ENCODE data around the gene CARNS1.

Gene CARNS1

DNA sequence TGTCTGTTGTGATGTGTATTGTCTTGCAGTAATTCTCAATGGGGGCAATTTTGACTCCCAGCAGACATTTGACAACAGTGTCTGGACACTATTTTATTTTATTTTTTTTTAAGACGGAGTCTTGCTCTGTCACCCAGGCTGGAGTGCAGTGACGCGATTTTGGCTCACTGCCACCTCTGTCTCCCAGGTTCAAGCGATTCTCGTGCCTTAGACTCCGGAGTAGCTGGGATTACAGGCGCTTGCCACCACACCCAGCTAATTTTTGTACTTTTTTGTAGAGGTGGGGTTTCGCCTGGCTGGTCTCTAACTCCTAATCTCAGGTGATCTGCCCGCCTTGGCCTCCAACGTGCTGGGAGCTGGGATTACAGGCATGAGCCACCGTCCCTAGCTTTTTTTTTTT, 14.2 kb downstream of the CARNS1 start:
- no peak for DNase-seq

DNA sequence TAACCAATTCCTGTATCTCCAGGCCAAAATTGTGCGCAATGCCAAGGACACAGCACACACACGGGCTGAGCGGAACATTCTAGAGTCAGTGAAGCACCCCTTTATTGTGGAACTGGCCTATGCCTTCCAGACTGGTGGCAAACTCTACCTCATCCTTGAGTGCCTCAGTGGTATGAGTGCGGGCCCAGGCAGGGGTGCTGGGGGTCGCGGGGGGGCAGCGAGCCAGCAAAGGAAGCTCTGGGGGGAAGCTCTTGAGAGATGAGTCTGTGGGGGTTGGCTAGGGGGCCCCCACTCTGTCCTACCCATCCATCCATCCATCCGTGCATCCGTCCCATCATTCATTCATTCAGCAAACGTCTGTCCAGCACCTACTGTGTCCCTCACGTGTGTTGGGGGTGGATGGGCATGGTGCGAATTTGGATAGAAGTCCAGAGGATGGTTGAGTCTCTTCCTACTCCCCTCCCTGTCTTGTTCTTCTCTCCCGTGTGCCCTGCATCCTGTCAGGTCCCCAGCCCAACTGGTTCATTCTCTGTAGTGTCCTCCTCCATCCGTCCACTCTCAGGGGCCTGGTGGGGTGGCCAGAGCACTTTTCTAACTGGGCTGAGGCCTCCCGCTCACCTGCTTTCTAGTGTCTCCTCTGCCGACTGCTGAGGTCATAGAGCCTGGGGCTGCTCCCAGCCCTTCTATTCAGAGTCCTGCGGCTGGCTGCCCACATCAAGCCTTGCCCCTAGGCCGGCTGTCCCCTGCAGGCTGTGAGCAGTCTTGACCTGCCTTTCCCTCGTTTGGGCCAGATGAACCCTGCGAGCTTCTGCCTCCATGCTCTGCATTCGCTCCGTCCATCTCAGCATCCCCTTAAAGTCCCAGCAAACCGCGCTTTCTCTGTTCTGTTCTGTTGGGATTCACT, 16.1 kb downstream of the CARNS1 start:
- no peak for DNase-seq

DNA sequence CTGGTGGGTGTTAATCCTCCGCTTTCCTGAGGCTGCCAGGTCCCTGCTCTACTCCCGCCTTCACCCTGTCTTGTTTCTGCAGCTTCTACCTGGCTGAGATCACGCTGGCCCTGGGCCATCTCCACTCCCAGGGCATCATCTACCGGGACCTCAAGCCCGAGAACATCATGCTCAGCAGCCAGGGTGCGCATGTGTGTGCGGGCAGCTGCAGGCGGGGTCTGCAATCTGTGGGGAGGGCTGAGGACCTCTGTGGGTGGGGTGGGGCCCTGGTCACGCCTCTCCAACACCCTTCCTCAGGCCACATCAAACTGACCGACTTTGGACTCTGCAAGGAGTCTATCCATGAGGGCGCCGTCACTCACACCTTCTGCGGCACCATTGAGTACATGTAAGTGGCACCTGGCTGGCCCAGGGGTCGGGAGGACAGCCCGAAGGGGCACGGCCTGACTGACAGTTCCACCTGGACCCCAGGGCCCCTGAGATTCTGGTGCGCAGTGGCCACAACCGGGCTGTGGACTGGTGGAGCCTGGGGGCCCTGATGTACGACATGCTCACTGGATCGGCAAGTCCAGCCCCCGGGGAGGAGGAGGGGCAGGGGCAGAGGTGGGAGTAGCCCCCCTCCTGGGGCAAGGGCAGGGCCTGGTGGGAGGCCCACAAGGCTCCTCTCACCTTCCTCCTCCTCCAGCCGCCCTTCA, 17.3 kb downstream of the CARNS1 start:
- no peak for DNase-seq

DNA sequence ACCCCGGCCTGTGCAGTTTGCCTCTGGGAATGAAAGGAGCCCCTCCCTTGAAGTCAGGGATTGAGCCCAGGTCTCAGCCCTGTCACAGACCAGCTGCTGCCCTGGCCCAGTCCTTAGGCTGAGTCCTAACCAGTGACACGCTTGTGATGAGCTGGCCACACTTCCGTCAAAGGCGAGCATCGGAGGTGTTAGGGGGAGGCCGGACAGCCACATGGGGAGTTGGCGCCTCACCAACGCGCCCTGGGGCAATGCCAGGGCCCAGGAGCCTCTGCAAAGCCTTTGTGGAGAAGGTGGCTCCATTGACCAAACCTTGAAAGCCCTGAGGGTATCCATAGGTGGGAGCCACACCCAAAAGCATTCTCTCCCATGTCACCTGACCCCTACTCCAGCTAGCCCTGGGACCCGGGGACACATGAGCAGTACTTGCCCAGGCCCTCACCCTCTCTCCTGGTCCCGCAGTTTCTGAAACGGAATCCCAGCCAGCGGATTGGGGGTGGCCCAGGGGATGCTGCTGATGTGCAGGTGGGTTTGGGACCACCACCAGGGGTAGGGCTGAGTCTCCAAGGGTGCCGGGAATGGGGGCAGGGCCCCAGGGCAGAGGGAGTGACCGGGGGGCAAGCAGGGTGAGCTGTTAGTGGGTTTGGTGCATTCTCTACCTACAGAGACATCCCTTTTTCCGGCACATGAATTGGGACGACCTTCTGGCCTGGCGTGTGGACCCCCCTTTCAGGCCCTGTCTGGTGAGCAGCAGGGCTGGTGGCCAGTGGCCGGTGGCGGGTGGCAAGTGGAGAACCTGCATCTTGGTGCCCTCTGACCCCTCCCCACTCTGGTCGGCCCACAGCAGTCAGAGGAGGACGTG, 18.3 kb downstream of the CARNS1 start:
- no peak for DNase-seq

DNA sequence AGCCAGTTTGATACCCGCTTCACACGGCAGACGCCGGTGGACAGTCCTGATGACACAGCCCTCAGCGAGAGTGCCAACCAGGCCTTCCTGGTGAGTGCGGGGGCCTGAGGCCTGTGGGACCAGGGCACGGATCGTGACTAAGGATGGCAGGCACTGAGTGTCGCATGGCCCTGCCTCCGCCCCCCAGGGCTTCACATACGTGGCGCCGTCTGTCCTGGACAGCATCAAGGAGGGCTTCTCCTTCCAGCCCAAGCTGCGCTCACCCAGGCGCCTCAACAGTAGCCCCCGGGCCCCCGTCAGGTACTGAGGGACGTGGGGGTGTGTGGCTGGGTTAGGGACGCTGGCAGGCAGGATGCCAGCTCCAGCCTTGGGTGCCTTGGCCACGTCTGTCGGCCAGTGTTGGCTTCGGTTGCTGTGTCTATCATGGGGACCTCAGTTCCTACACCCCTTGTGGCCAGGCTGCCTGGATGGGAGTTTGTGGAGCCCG, 19.0 kb downstream of the CARNS1 start:
- no peak for DNase-seq

DNA sequence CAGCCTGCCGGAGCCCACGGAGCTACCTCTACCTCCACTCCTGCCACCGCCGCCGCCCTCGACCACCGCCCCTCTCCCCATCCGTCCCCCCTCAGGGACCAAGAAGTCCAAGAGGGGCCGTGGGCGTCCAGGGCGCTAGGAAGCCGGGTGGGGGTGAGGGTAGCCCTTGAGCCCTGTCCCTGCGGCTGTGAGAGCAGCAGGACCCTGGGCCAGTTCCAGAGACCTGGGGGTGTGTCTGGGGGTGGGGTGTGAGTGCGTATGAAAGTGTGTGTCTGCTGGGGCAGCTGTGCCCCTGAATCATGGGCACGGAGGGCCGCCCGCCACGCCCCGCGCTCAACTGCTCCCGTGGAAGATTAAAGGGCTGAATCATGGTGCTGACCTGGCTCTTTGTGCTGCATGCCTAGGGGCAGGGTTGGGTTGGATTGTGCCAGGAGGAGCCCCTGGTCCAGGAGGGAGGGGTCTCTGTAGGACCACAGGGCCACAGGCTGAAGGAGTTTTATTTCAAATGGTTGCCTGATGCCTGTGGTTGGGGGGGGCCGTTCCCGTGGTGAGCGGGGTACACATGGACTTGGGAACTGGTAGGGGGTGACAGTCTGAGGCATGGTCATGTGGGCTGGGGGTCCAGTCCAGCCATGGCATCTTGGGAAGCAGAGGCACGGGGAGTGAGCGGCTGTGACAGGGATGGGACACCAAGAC, 19.7 kb downstream of the CARNS1 start:
- no peak for DNase-seq

DNA sequence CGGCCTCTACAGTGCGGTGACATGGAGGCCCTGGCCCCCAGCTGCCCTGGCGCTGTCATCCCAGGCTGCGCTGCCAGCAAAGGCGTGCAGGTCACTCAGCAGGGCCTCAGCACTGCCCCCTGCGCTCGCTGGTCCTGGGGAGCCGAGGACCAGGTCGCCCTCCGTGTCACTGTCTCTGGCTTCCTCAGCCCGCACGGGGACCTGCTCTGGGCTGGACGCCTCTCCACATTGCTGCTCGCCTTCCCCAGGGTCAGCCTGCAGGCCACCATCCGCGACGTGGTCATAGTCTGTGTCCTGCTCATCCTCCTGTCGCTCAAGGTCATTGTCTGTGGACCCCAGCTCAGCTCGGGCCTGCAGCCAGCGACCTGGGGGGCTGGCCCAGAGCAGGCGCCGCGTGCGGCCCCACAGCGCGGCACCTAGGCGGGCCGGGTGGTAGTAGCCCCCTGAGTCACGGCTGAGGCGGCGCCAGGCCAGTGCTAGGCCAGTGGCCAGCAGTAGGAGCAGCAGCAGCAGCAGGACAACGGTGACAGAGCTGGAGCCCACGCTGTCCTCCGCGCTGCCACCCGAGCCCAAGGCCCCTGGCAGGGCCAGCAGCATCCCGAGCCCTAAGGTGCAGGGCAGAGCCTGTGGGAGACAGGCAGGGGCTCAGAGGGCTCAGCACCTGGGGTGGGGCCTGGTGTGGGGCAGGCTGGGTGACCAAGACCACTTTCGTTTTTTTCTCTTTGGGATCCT, 20.4 kb downstream of the CARNS1 start:
- DNase-seq, result no peak

DNA sequence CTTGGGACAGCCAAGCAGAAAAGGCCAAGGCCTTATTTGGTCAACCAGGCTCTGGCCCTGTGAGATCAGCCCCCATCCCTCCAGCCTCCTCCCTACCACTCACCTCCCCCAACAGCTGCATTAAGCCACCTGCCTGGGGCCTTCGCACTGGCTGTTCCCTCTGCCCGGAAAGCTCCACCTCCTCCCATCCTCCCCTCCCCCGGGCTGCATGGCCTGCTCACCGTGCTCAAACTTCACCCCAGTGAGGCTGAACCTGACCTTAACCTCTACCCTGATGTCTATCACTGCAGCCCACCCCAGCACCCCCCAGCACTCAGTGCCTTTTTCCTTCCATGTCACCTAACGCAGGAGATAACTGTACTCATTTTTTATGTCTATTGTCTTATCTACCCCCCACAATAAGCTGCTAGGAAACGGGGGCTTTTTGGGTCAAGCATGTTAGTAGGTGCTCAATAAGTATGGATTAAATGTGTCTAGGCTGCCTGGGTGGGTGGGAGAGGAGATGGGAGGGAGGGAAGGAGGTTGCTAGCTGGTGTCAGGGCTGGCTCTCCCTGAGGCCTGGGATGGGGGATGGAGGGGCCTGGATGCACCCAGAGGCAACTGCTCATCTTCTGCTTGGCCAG, 21.1 kb downstream of the CARNS1 start:
- DNase-seq, result no peak

DNA sequence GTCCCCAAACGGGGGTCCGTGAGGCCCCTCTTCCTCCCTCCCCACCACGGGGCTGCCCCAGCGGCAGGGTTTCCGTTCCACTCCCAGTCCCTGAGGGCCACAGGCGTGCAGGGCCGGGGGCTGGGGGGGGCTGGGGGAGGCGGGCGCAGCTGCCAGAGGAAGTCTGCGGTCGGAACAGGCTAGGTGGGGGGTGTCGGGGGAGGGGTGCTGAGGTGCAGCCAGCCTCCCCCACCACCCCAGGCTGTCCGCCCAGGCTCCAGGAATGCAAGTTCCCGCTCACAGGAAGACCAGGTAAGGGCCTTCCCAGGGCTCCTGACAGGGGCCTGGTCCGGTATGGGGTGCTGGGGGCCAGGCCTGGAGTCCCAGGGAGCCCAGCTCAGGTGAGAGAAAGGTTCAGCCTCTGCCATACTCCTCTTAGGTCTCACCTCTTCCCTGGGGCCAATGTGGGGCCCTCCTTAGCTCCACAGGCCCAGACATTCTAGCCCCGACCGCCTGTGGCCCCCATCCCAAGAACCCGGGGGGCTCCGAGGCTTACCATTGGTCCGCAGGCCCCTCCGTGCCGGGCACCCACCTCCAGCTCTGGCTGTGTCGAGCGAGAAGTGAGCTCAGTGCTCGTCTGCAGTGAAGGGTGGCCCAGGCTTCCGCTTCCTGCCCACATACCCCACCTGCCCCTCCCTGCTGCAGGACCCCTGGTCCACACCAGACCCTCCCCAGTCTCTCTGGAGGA, 21.8 kb downstream of the CARNS1 start, which contains the start of gene PTPRCAP:
Gene PTPRCAP (minus strand): TSS at position 601 of the 727 bp plus-strand sequence. CDS start 63 bp downstream, at position 538.
- DNase-seq, result no peak

DNA sequence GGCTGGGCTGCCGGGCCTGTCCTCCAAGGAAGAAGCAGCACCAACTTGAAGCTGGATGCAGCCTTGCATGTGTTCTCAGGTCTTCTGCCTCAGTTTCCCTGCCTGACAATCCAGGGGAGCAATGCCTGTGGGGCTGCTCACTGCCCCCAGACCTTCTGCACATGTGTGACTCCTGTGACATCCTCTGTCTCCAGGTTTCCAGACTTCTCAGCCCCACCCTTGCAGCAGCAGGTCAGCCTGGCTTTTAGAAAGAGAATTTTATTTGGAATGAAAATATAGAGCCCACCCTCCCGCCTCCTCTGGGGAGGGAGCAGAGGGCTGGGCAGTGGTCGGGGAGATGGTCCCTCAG, 22.3 kb downstream of the CARNS1 start:
- no peak for DNase-seq

DNA sequence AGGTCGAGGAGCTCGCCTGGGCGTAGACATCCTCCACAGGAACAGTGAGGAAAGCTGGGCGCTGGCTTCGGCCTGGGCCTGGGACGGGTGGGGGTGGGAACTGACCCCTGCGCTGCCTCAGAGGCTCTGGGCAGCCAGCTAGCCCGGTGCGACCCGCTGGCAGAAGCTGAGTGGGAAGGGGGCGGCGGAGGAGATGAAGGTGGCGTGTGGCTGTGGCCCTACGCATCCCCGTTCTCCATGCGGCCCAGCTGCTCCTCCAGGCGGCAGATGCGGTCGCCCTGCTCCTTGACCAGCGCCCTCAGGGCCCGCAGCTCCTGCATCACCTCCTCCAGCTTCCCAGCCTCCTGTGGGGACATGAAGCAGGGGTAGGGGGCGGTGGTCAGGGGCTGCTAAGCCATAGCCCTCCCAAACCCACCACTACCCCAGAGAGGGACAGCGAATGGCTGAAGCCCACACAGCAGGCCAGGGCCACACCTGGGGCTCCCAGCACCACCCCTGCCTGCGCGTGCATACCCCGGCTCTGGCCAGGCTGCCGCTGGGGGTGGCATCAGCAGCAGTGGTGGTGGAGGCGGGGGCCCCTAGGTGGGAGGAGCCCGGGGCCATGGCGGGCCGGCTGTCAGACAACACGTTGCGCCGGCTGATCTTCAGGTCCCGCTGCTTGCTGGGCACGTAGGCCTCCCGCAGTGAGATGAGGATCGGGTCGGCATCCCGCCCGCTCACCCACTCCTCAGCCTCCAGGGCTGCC, 22.9 kb downstream of the CARNS1 start:
- no peak for DNase-seq

DNA sequence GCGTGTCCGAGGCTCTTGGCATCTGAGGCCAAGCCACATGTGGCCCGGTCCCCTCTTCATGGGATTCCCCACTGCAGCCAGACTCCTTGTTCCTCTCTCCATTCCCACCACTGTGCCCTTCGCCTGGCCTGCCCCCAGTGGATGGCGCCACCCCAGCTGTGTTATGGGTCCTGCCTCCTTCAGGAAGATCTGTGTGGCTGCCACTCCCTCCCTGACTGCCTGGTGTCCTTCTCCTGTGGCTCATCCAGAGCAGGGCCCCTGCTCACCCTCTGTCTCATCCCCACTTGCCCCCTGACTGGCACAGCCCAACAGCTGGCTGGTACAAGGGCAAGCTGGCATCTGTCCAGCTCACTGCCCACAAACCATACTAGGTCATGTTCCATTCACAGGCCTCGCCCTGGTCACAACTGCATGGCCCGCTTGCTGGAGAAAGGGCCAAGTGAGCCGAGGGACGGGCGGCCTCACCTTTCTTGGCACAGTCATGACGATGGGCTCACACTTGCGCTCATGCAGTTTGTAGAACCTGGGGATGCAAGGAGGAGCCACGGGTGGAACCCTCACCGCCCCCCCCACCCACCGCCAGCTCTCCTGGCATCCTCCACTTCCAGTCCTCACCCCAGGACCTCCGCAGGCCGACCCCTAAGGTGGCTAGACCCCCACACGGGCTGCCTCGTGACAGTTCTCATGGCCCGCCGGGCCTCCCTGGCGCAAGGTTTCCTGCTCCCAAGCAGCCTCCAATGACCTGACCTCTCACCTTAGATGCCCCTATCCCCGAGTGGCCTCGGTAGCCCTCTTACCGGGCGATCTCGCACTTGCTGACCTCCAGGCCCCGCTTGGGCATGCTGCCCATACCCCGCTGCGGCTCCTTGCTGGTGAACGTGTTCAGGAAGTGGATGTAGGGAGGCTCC, 24.1 kb downstream of the CARNS1 start:
- DNase-seq, result no peak

DNA sequence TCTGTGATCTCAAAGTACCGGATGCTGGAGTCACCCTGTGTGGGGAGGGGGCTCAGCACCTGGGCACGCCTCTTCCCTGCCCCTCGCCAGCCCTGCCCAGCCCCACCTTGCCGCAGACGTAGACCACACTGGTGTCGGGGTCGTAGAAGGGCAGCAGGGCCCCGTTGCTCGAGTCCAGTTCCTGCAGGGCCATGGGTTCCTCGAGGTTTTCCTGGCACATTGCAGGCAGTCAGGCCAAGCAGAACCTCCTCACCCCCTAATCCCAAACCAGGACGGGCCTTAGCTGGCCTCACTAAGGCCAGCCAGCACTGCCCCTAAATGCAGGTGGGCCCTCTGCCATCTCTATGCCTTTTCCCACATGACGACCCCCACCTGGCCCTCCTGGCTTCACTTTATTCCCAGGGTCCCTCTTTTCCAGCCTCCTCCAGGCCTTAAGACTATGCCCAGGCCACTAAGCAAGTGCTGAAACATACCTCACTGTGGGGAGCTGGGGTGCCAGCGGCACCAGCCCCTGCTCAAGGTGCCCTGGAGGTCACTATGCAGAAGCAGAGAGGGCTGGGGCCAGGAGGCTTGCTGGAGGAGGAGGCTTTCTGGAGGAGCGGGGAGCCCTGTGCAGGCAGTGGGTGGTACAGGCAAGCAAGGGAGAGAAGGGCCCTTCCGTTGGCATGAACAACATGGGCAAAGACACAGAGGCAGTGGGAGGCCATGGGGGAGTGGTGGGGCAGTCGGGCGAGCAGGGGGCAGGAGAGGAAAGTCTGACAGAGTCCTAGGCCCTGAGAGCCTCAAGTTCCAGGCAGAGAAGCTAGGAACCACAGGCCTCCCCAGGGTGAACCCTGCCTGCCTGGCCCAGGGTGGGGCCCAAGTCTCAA, 25.0 kb downstream of the CARNS1 start:
- DNase-seq, result no peak

DNA sequence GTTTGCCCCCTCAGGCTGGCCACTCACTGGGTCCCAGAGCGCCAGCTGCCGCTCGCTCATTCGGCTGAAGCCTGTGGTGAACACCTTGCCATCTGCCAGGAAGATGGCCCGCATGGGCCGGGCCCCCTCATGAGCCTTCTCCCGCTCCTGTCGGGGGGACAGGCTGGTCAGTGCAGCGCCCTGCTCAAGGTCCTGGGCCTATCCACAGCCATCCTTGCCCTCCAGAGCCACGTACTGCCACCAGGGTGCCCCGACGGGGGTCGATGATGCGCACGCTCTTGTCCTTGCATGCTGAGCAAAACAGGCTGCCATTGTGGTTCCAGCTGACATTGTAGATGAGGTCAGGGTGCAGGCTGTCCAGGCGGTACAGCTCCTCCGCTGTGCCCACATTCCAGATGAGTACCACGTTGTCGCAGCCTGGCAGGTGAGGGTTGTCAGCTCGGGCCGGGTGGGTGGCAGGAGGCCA, 25.7 kb downstream of the CARNS1 start:
- DNase-seq, result no peak

DNA sequence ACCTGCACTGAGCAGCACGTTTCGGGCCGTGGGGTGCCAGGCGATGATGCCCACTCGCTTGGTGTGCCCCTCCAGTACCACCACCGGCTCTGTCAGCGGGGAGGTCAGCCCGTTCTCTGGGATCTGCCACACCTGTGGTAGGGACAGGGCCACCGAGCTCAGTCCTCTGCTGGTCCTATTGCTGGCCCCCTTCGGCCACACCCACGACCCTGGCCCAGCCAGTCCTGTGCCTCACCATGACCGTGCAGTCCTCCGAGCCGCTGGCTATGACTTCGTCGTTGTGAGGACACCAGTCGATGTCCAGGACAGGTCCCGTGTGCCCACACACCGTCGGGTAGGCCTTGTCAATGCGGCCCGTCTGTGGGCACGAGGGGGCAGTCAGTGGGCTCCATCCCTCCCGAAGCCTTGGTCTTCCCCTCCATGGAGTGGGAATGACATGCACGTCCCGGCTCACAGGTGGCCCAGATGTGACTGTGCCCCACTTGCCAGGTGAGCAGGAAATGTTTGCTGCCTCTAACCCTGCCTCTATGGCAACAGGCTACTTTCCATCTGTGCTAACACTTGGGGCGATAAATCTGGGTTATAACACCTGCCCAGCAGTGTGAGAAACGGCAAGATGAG, 26.4 kb downstream of the CARNS1 start:
- DNase-seq, result no peak

DNA sequence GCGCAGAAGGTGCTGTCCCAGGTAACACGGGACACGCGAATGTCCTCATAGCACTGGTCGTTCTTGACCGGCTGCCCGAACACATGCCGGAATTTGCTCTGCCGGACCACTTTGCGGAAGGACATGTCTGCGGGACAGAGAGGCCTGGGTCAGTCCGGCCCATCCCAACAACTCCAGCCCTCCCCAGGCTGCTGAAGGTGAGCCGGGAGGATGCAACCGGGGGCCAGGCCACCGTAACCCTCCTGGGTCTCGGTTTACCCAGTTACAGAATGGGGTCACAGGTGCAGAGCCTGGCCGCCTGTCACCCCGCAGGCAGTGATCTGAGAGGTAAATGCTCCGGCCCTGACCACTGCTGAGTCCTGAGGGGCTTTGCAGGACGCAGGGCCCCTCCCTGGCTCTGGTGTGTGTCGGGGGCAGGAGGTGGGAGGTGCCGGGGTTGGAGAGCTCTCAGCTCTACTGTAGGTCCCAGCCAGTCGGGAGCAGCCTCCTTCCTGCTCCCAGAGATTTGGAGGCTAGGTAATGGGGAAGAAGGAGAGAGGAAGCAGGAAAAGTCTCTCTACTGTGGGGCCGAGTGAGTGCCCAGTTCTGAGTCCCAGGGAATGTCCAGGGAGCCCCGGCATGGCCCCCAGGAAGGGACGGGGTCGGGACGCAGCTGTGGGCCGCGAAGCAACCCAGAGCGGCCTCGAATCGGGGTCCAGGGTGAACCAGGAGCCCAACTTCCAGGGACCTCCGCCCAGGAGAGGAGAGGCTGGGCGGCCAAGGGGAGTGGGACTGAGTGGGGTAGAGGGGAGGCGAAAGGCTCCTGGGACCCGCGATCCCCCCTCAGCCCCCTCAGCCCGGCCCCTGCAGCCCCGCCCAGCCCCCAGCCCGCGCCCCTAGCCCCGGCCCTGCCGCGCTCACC, 27.3 kb downstream of the CARNS1 start:
- DNase-seq, result no peak
